Testis (tissue), 3 donors: ENCODE results near the gene WBP1L. TPM values are rescaled to one million over a fixed set of nuclear protein-coding genes. Genes with fewer than 3 reads are reported as not detected.

Source experiments
- DNase-seq: peaks from one replicate; pipeline ENCODE4 v3.0.0-alpha.2; 2019
- H3K27ac ChIP-seq, 2 donors: fragments of 200-600 bp; sonication (generic); one replicate each; pipeline ENCODE4 v1.5.1; 2019
- H3K27me3 ChIP-seq: fragments of 200-600 bp; sonication (generic); one replicate; pipeline ENCODE4 v1.5.1; 2019
- H3K36me3 ChIP-seq: fragments of 200-600 bp; sonication (generic); one replicate; pipeline ENCODE4 v1.5.1; 2017; ENCODE audit warnings: low read depth; ENCODE audit errors: missing control alignments
- H3K4me1 ChIP-seq: fragments of 200-600 bp; sonication (generic); one replicate; pipeline ENCODE4 v1.5.1; 2019
- H3K4me3 ChIP-seq, 2 donors: fragments of 200-600 bp; sonication (generic); one replicate each; pipeline ENCODE4 v1.5.1; 2017 to 2019
- H3K9me3 ChIP-seq: fragments of 200-600 bp; sonication (generic); one replicate; pipeline ENCODE4 v1.5.1; 2017
- POLR2A ChIP-seq: fragments of 450-650 bp; IDR thresholded peaks from one replicate; pipeline ENCODE4 v1.6.1; 2017; ENCODE audit warnings: antibody characterized with exemption, mild to moderate bottlenecking, moderate library complexity
- WGBS, 2 donors: methylation state at CpG; one replicate each; pipeline ENCODE4 v1.1.5; 2018; 5-methylcytosine and 5-hydroxymethylcytosine counted together
- intact Hi-C: fragments of 100-400 bp; cut with DNase I; formaldehyde crosslinking; loops from one replicate; pipeline ENCODE4 v1.15.1; 2023; ENCODE audit warnings: low total_unique reads
- polyA plus RNA-seq: library from polyadenylated mRNA; stranded (reverse); fragments of 350-450 nt; fragmentation: Illumina TruSeq; extraction: RNeasy Lipid Tissue Mini Kit (QIAGEN cat#74804); gene quantifications from one replicate; pipeline ENCODE4 v1.2.3, GENCODE V29; 2014; ENCODE audit warnings: low read depth, low replicate concordance; ENCODE audit not compliant: insufficient read depth
- total RNA-seq, 2 donors: library from RNA; depleted of rRNA; stranded (reverse); fragments of >200 nt; gene quantifications; one replicate each; pipeline ENCODE4 v1.2.3, GENCODE V29; 2016
- TF ChIP-seq, protein P1 (sequence below), 3 experiments: fragments of 450-650 bp in 2 of 3; fragments of 200-600 bp in 1 of 3; sonication (generic) in 1 of 3; IDR thresholded peaks; one replicate each; pipeline ENCODE4 v1.5.1; 2016 to 2019; ENCODE audit warnings: antibody characterized with exemption in 3 of 3, mild to moderate bottlenecking in 2 of 3, moderate library complexity in 1 of 3

The WBP1L gene
- total and polyA plus RNA-seq, 3 donors from 2014 or later, result 72.4 to 165 (median 113) TPM

DNA sequence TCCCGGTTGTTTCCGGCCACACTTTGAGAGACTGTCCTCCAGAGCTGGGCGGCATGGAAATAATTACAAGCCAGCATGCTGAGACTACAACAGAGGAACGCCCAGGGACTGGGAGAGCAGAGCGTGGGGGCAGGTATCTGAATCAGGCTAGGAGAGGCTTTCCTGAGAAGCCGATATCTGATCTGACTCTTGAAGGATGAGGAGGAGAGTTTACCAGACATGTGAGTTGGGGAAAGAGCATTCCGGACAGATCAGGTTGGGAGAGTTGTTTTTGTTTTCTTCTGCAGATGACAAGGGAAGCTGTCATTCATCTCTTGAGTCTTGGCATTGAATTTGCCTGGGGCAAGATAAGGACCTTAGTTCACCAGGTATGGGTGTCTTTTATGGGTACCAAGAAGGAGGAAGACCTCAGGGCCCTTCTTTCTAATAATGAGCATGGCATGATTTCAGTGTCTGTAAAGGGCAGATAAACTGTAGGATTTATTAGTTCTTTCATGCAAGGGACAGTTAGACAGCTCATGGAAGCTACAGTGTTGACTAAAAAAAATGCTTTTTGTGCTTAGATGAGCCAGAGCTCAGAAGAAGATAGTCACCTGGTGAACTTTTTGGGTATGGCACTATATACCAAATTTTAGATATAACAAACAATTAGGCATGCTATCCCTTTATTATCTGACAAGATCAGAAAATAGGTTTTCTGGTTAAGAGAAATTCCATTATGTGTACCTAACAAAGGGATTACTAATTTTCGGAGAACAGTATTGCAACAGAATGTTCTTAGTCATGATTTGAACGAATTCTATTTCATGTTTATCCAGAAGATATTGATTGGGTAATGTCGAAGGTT is 36.2 kb downstream of the WBP1L start:
- DNase-seq, result no peak
- no peaks in the 10 kb centered on the region for H3K27me3 ChIP-seq
- 66 to 76% methylated on average over 10 of the region's 10 CpGs for WGBS, 2 donors
- no peak for TF ChIP-seq POLR2A
- TF ChIP-seq, protein P1, sequence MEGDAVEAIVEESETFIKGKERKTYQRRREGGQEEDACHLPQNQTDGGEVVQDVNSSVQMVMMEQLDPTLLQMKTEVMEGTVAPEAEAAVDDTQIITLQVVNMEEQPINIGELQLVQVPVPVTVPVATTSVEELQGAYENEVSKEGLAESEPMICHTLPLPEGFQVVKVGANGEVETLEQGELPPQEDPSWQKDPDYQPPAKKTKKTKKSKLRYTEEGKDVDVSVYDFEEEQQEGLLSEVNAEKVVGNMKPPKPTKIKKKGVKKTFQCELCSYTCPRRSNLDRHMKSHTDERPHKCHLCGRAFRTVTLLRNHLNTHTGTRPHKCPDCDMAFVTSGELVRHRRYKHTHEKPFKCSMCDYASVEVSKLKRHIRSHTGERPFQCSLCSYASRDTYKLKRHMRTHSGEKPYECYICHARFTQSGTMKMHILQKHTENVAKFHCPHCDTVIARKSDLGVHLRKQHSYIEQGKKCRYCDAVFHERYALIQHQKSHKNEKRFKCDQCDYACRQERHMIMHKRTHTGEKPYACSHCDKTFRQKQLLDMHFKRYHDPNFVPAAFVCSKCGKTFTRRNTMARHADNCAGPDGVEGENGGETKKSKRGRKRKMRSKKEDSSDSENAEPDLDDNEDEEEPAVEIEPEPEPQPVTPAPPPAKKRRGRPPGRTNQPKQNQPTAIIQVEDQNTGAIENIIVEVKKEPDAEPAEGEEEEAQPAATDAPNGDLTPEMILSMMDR (IDR thresholded peaks at IDR 0.05), result no peak
- peaks cover 89% of the 10 kb centered on the region for H3K4me1 ChIP-seq
- intact Hi-C loops, result no loop called here
- peak overlapping the region; percentile 2 to 56 for H3K27ac ChIP-seq
- H3K9me3 ChIP-seq, result no peaks in the 10 kb centered on the region
- H3K36me3 ChIP-seq, result no peaks in the 10 kb centered on the region
- no peak overlapping the region for H3K4me3 ChIP-seq

DNA sequence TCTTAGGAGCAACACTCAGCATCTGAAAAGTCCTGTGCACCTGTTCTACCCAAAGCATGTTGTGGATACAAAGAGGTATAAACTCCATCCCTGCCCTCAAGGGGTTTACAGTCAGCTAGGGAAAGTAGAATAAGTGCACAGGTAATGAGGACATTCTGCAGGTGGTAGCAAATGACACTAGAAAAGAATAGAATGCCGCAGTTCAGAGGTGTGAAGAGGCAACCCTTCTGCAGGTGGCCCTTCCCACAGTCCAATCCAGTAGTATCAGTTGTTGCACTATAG is 36.7 kb downstream of the WBP1L start:
- 100% methylated on average over 1 of the region's 1 CpG for WGBS, 2 donors
- Histone ChIP-seq H3K4me1 (peaks cover 87% of the 10 kb centered on the region), H3K4me3 (no peak overlapping the region), H3K36me3 (no peaks in the 10 kb centered on the region), H3K9me3 (no peaks in the 10 kb centered on the region), H3K27me3 (no peaks in the 10 kb centered on the region), H3K27ac (peak overlapping the region; percentile 56 to 91)
- intact Hi-C loops, result no loop called here
- TF ChIP-seq, protein P1 (IDR thresholded peaks at IDR 0.05), result no peak
- no peak for TF ChIP-seq POLR2A
- no peak for DNase-seq

DNA sequence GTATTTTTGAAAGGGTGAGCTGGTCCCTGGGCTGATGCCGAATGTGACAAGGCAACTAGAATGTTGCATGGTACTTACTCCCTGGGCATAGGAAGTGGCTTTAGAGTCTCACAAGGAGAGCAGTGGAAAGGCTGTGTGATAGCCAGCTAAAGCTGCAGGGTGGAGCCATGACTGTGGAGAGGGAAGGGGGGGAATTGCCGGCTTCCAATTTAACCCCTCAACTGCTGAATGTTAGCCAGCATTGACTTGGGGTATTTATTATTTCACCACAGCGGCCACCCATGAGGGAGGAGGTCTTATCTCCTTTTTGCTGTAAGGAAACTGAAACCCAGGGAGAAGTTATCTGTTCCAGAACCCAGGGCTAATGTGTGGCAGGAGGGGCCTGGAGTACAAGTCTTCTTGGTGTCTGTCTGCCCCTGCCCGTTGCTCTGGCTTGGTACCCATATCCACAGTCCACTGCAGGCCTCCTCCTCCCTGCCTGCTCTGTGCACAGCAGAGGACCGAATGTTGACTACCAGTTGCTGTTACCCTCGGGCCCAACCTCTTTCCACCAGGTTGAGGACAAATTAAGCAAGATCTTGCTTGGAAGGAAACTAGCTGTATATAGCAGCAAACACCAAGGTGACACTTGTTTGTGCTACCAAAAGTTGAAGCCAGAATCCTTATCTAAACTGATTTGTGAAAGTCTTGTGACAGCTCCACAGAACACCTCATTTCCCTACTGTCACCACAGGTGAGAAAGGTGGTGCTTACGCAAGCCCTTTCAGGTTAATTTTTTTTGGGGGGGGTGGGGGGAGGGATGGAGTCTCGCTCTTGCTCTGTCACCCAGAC is 37.6 kb downstream of the WBP1L start:
- H3K36me3 ChIP-seq, result no peaks in the 10 kb centered on the region
- no peaks in the 10 kb centered on the region for H3K27me3 ChIP-seq
- no peak for DNase-seq
- no peaks in the 10 kb centered on the region for H3K9me3 ChIP-seq
- TF ChIP-seq POLR2A, result no peak
- TF ChIP-seq, protein P1 (IDR thresholded peaks at IDR 0.05), result no peak
- intact Hi-C loops, result no loop called here
- H3K4me1 ChIP-seq, result peaks cover 86% of the 10 kb centered on the region
- H3K4me3 ChIP-seq, result no peak overlapping the region
- 35 to 66% methylated on average over 7 to 8 of the region's 8 CpGs for WGBS, 2 donors
- peak overlapping the region; percentile 56 to 91 for H3K27ac ChIP-seq

DNA sequence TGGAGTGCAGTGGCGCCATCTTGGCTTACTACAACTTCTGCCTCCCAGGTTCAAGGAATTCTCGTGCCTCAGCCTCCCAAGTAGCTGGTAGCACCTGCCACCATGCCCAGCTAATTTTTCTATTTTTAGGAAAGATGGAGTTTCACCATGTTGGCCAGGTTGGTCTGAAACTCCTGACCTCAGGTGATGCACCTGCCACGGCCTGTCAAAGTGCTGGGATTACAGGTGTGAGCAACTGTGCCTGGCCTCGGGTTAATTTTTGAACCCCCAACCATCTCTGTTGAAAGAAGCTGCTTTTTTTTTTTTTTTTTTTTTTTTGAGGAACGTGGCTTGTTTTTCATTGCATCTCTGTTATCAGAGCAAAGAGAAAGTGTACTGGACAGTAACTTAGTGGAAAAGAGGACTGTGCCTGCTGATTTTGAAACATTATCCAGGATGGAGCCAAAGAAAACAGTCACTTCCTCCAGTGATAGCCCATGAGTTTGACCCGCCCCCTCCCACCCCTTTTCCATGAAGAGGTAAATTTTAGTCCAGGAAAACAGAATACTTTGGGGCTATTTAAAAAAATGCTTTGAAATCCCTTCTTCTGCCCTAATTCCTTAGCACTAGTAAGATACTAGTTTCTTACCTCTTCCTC is 38.3 kb downstream of the WBP1L start:
- DNase-seq, result no peak
- no peak for TF ChIP-seq POLR2A
- TF ChIP-seq, protein P1 (IDR thresholded peaks at IDR 0.05), result no peak
- Histone ChIP-seq H3K4me3 (no peak overlapping the region), H3K9me3 (no peaks in the 10 kb centered on the region), H3K4me1 (peaks cover 85% of the 10 kb centered on the region), H3K36me3 (no peaks in the 10 kb centered on the region), H3K27me3 (no peaks in the 10 kb centered on the region), H3K27ac (peak overlapping the region; percentile 75 to 91)
- intact Hi-C loops, result no loop called here
- 37 to 61% methylated on average over 6 of the region's 6 CpGs for WGBS, 2 donors
